ENCODE results near the gene SNTA1.

The SNTA1 gene

DNA sequence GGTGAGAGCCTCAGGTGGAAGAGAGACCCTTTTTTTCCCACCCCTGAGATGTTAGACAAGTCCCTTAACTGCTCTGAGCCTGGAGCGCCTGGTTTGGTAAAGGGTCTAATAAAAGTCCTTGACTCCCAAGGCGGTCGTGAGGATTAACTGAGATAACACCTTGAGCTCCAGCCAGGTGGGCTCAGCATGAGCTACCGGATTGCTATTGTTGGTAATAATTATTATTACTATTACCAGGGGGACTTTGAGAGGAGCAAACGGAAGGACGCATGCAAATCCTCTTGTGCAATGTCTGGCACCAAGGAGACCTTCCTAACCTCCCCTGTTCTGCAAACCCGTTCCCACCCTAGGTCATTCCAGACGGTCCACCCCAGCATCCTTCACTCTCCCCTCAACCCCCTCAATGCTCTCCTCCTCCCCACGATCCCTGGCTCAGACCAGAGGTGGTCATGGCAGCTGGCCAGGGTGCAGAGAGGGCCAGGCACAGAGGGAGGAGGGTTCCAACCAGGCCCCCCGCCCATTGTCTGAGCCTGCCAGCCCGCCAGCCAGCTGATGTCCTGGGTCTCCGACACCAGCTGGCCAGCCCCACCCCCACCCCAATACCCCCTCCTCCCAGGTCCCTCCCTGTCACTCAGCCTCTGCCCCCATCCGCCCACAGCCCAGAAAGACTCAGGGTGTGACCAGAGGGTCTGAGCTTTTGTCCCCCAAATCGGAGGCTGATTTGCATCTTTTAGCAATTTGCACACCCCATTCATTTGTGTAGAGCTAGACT lies 32.0 kb upstream of the SNTA1 start:
- Mint-ChIP-seq H3K27ac (peak overlapping the region; percentile 41), H3K27me3 (ENCODE audit: low read depth, poor library complexity) (peaks cover 36% of the 10 kb centered on the region), H3K4me3 (no peak overlapping the region), H3K4me1 (peaks cover 32% of the 10 kb centered on the region), H3K9me3 (no peaks in the 10 kb centered on the region), H3K36me3 (ENCODE audit: low read depth) (no peaks in the 10 kb centered on the region)
- TF ChIP-seq, protein P1, sequence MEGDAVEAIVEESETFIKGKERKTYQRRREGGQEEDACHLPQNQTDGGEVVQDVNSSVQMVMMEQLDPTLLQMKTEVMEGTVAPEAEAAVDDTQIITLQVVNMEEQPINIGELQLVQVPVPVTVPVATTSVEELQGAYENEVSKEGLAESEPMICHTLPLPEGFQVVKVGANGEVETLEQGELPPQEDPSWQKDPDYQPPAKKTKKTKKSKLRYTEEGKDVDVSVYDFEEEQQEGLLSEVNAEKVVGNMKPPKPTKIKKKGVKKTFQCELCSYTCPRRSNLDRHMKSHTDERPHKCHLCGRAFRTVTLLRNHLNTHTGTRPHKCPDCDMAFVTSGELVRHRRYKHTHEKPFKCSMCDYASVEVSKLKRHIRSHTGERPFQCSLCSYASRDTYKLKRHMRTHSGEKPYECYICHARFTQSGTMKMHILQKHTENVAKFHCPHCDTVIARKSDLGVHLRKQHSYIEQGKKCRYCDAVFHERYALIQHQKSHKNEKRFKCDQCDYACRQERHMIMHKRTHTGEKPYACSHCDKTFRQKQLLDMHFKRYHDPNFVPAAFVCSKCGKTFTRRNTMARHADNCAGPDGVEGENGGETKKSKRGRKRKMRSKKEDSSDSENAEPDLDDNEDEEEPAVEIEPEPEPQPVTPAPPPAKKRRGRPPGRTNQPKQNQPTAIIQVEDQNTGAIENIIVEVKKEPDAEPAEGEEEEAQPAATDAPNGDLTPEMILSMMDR (IDR thresholded peaks at IDR 0.05), result no peak
- DNase-seq, result no peak

DNA sequence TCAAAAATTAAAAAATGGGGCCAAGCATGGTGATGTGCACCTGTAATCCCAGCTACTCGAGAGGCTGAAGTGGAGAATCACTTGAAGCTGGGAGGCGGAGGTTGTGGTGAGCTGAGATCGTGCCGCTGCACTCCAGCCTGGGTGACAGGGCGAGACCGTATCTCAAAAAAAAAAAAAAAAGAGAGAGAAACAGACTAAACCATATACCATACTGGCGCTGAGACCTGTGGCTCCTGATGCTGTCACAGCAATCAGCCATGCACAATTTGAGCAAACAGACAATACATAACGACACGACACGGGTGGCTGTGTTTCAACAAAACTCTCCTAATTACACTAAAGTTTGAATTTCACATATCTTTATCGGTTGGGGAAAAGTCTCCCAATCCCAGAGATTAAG lies 31.4 kb upstream of the SNTA1 start:
- no peak overlapping the region for H3K27ac Mint-ChIP-seq
- peaks cover 32% of the 10 kb centered on the region for H3K4me1 Mint-ChIP-seq
- H3K4me3 Mint-ChIP-seq, result no peak overlapping the region
- H3K36me3 Mint-ChIP-seq (ENCODE audit: low read depth), result no peaks in the 10 kb centered on the region
- H3K9me3 Mint-ChIP-seq, result no peaks in the 10 kb centered on the region
- no peak for DNase-seq
- peaks cover 42% of the 10 kb centered on the region for H3K27me3 Mint-ChIP-seq (ENCODE audit: low read depth, poor library complexity)
- TF ChIP-seq, protein P1 (IDR thresholded peaks at IDR 0.05), result no peak

DNA sequence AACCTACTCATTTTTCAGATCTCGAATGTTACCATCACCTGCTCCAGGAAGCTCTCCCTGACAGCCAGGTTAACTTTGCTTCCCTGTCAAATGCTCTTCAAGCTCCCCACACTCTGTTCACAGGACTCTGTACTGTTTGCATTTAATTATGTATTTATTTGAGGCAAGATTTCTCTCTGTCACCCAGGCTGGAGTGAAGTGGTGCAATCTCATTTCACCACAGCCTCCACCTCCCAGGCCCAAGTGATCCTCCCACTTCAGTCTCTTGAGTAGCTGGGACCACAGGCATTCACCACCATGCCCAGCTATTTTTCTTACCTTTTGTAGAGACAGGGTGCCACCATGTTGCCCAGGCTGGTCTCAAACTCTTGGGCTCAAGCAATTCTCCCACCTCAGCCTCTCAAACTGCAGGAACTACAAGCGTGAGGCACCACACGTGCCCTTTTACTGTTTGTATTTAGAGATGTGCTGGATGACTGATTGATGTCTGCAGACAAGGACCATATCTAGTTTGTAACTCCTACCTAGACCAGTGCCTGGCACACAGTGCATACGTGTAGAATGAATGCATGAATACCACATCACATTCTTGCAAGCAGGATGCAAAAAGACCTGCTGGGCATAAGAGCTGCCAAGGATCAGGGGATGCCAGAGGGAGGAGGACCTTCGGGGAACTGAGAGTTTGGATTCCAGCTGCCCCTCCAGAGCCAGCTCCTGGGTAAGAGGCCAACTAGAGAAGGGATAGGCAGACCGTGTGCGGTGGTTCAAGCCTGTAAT lies 30.7 kb upstream of the SNTA1 start:
- Mint-ChIP-seq H3K4me3 (no peak overlapping the region), H3K27ac (no peak overlapping the region), H3K9me3 (no peaks in the 10 kb centered on the region), H3K36me3 (ENCODE audit: low read depth) (no peaks in the 10 kb centered on the region), H3K27me3 (ENCODE audit: low read depth, poor library complexity) (peaks cover 48% of the 10 kb centered on the region), H3K4me1 (peaks cover 32% of the 10 kb centered on the region)
- no peak for DNase-seq
- TF ChIP-seq, protein P1 (IDR thresholded peaks at IDR 0.05), result no peak

DNA sequence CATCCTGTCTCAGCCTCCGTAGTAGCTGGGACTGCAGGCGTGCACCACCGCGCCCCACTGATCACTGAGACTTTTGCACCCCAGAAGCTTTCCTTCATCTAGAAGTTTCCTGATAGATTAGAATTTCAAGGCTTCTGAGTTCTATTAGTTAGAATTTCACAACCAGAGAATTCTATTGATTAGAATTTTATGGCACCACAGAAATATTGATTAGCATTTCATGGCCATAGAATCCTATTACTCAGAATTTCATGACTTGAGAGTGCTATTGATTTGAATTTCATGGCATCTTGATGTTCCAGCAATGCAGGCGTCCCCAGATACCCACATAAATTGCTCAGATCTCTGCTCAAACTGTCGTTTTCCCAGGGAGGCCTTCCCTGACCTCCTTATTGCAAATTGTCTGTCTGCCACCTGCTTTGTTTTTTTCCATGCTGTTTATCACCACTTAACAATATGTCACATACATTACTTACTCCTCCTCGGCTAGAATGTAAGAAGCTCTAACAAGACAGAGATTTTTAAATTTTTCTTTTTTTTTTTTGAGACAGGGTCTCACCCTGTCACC lies 29.4 kb upstream of the SNTA1 start:
- H3K27me3 Mint-ChIP-seq (ENCODE audit: low read depth, poor library complexity), result peaks cover 56% of the 10 kb centered on the region
- DNase-seq, result no peak
- no peaks in the 10 kb centered on the region for H3K9me3 Mint-ChIP-seq
- TF ChIP-seq, protein P1 (IDR thresholded peaks at IDR 0.05), result no peak
- no peaks in the 10 kb centered on the region for H3K36me3 Mint-ChIP-seq (ENCODE audit: low read depth)
- peaks cover 32% of the 10 kb centered on the region for H3K4me1 Mint-ChIP-seq
- H3K27ac Mint-ChIP-seq, result no peak overlapping the region
- no peak overlapping the region for H3K4me3 Mint-ChIP-seq

DNA sequence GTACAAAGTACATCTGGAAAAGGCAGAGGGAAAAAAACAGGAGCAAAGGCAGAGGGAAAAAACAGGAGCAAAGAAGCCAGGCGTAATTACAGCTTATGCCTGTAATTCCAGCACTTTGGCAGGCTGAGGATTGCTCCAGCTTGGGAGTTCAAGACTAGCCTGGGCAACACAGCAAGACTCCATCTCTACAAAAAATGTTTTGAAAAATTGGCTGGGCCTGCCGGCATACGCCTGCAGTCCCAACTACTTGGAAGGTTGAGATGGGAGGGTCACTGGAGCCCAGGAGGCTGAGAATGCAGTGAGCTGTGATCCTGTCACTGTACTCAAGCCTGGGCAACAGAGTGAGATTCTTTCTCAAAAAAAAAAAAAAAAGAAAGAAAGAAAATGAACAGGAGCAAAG lies 27.3 kb upstream of the SNTA1 start:
- Mint-ChIP-seq H3K9me3 (no peaks in the 10 kb centered on the region), H3K36me3 (ENCODE audit: low read depth) (no peaks in the 10 kb centered on the region), H3K4me3 (no peak overlapping the region), H3K27me3 (ENCODE audit: low read depth, poor library complexity) (peaks cover 63% of the 10 kb centered on the region), H3K4me1 (peaks cover 29% of the 10 kb centered on the region), H3K27ac (no peak overlapping the region)
- TF ChIP-seq, protein P1 (IDR thresholded peaks at IDR 0.05), result no peak
- DNase-seq, result no peak
